HG03469 (cell line): ENCODE results near the gene C1orf74.
A peak's percentile ranks its signal among the peaks of the same experiment; 100 is the strongest.

ENCODE experiments used
- ATAC-seq: cut with Tn5 transposase; IDR thresholded peaks from one replicate; pipeline ENCODE4 v1.9.1; 2021; ENCODE audit warnings: mild to moderate bottlenecking, moderate library complexity, moderate number of reproducible peaks; ENCODE audit not compliant: unreplicated experiment

C1orf74 gene

GRCh38 chr1:209784265-209785169 lies at the start of gene C1orf74:
Gene C1orf74, minus strand, starts transcription at chr1:209784559. Its CDS starts 925 bp downstream, at chr1:209783634.
- ATAC-seq = peak; percentile 92

- ATAC-seq = no peak
These were observed 47.3 kb upstream of the C1orf74 start for GRCh38 chr1:209831615-209832014.

GRCh38 chr1:209830722-209831121 lies 46.4 kb upstream of the C1orf74 start:
- ATAC-seq = no peak

- no peak for ATAC-seq
These were observed 45.4 kb upstream of the C1orf74 start for GRCh38 chr1:209829716-209830115.

GRCh38 chr1:209827384-209828262 lies 43.3 kb upstream of the C1orf74 start, which contains the start of gene UTP25:
Gene UTP25, plus strand, starts transcription at chr1:209827972. Its CDS starts 92 bp downstream, at chr1:209828064.
- ATAC-seq = peak; percentile 72

GRCh38 chr1:209825591-209826434 lies 41.5 kb upstream of the C1orf74 start:
- no peak for ATAC-seq

- ATAC-seq = no peak
These were observed 39.0 kb upstream of the C1orf74 start for GRCh38 chr1:209823143-209824041.

GRCh38 chr1:209822706-209823105 lies 38.3 kb upstream of the C1orf74 start:
- ATAC-seq = no peak

- no peak for ATAC-seq
These were observed 36.6 kb upstream of the C1orf74 start for GRCh38 chr1:209820986-209821385.

- no peak for ATAC-seq
These were observed 34.7 kb upstream of the C1orf74 start for GRCh38 chr1:209819058-209819457.

- no peak for ATAC-seq
These were observed 33.3 kb upstream of the C1orf74 start for GRCh38 chr1:209817691-209818090.

GRCh38 chr1:209816923-209817322 lies 32.6 kb upstream of the C1orf74 start:
- no peak for ATAC-seq

GRCh38 chr1:209815931-209816341 lies 31.6 kb upstream of the C1orf74 start:
- no peak for ATAC-seq

- ATAC-seq = no peak
These were observed 31.1 kb upstream of the C1orf74 start for GRCh38 chr1:209815490-209815889.

- no peak for ATAC-seq
These were observed 29.5 kb upstream of the C1orf74 start for GRCh38 chr1:209813902-209814301.

GRCh38 chr1:209810783-209811182 lies 26.4 kb upstream of the C1orf74 start:
- no peak for ATAC-seq

- no peak for ATAC-seq
These were observed 25.3 kb upstream of the C1orf74 start for GRCh38 chr1:209809611-209810010.

- no peak for ATAC-seq
These were observed 23.8 kb upstream of the C1orf74 start for GRCh38 chr1:209808059-209808581.

GRCh38 chr1:209807509-209807908 lies 23.1 kb upstream of the C1orf74 start:
- no peak for ATAC-seq
